Measurements from ENCODE around the gene STX10. TPM values are rescaled to one million over a fixed set of nuclear protein-coding genes. Genes with fewer than 3 reads are reported as not detected.

The STX10 gene
- total RNA-seq = 10 to 100 TPM; 66.8 to 72.4 TPM

- ATAC-seq (peak; percentile 49), DNase-seq (peak; percentile 95)
- H3K36me3 Mint-ChIP-seq (ENCODE audit: low read depth) = peaks cover 30% of the 10 kb centered on the region
- ChIA-PET CTCF (interaction anchor here (0.9 to 2.1 kb wide), 6 partner anchors 18 to 185 kb away, joined by 3 to 8 read pairs (median 3); partner anchors contain the start of gene NACC1), POLR2A (interaction anchor here (0.7 to 9.8 kb wide), 6 partner anchors 14 to 58 kb away, joined by 3 to 226 read pairs (median 6); partner anchors contain the start of gene NACC1)
- H3K27me3 Mint-ChIP-seq = no peaks in the 10 kb centered on the region
- peak within 1 kb of the TSS; percentile 91 for H3K27ac Mint-ChIP-seq
- H3K4me3 Mint-ChIP-seq = peak within 1 kb of the TSS; percentile 83
- H3K4me1 Mint-ChIP-seq (ENCODE audit: low read depth) = peaks cover 22% of the 10 kb centered on the region
- intact Hi-C loops (cut with micrococcal nuclease) = loop anchor here (5.0 kb wide), 1 partner anchor 33 kb away; the partner anchor contains the start of genes NACC1 and TRMT1
- peak; percentile 41 for TF ChIP-seq CTCF (IDR thresholded peaks at IDR 0.05)
- H3K9me3 Mint-ChIP-seq = no peaks in the 10 kb centered on the region
Measured at GRCh38 chr19:13150187-13150930, at the start of gene STX10, which contains the start of gene IER2. STX10 (minus strand) TSS chr19:13150375; CDS start chr19:13150173, 202 bp downstream. IER2 (plus strand) TSS chr19:13150411; CDS start chr19:13153187, 2,776 bp downstream.

- ATAC-seq = no peak
- Mint-ChIP-seq H3K36me3 (ENCODE audit: low read depth) (no peaks in the 10 kb centered on the region), H3K9me3 (no peaks in the 10 kb centered on the region), H3K27me3 (no peaks in the 10 kb centered on the region), H3K27ac (no peak overlapping the region), H3K4me1 (ENCODE audit: low read depth) (peaks cover 11% of the 10 kb centered on the region), H3K4me3 (no peak overlapping the region)
- POLR2A ChIA-PET = no interaction called here
- intact Hi-C loops (cut with micrococcal nuclease) = no loop called here
- CTCF ChIA-PET = no interaction called here
- TF ChIP-seq CTCF (IDR thresholded peaks at IDR 0.05) = no peak
- DNase-seq = no peak
Measured at GRCh38 chr19:13198634-13199033, 48.5 kb upstream of the STX10 start.

- CTCF ChIA-PET = interaction anchor here (0.7 to 5.4 kb wide), 29 partner anchors 9 to 667 kb away, joined by 3 to 45 read pairs (median 5); partner anchors contain the start of gene NACC1
- peak; percentile 49 for TF ChIP-seq CTCF (IDR thresholded peaks at IDR 0.05)
- no peaks in the 10 kb centered on the region for H3K36me3 Mint-ChIP-seq (ENCODE audit: low read depth)
- H3K9me3 Mint-ChIP-seq = no peaks in the 10 kb centered on the region
- intact Hi-C loops (cut with micrococcal nuclease) = loop anchor here (1.0 kb wide), 1 partner anchor 67 kb away; no protein-coding TSS in a partner anchor
- peaks cover 23% of the 10 kb centered on the region for H3K4me1 Mint-ChIP-seq (ENCODE audit: low read depth)
- POLR2A ChIA-PET = interaction anchor here (0.9 to 1.6 kb wide), 3 partner anchors 15 to 43 kb away, joined by 3 to 9 read pairs (median 5); no protein-coding TSS in a partner anchor
- H3K4me3 Mint-ChIP-seq = no peak overlapping the region
- ATAC-seq = peak; percentile 63
- H3K27me3 Mint-ChIP-seq = no peaks in the 10 kb centered on the region
- no peak overlapping the region for H3K27ac Mint-ChIP-seq
- peak; percentile 69 for DNase-seq
Measured at GRCh38 chr19:13195678-13196077, 45.5 kb upstream of the STX10 start.

- CTCF ChIA-PET = no interaction called here
- H3K36me3 Mint-ChIP-seq (ENCODE audit: low read depth) = no peaks in the 10 kb centered on the region
- ATAC-seq (peak; percentile 50), DNase-seq (peak; percentile 73)
- peaks cover 38% of the 10 kb centered on the region for H3K4me1 Mint-ChIP-seq (ENCODE audit: low read depth)
- POLR2A ChIA-PET = interaction anchor here (0.9 kb wide), 1 partner anchor 9 kb away, joined by 3 read pairs; no protein-coding TSS in a partner anchor
- H3K27me3 Mint-ChIP-seq = no peaks in the 10 kb centered on the region
- no peaks in the 10 kb centered on the region for H3K9me3 Mint-ChIP-seq
- intact Hi-C loops (cut with micrococcal nuclease) = no loop called here
- H3K27ac Mint-ChIP-seq = peak overlapping the region; percentile 20
- H3K4me3 Mint-ChIP-seq = no peak overlapping the region
- TF ChIP-seq CTCF (IDR thresholded peaks at IDR 0.05) = no peak
Measured at GRCh38 chr19:13190781-13191540, 40.8 kb upstream of the STX10 start.

Data from activated CD8-positive, alpha-beta T cell treated with anti-CD3 and anti-CD28 coated beads for 36 hours (primary cell).